ENCODE results near the gene TMEM231. TPM values are rescaled to one million over a fixed set of nuclear protein-coding genes. Genes with fewer than 3 reads are reported as not detected.

The TMEM231 gene
- total and polyA plus RNA-seq, 2 donors from 2014 or later = 8.6 to 13.7 TPM

GRCh38 chr16:75506574-75506973 lies 49.5 kb downstream of the TMEM231 start:
- intact Hi-C loops (cut with DNase I) = no loop called here
- Histone ChIP-seq H3K27ac (ENCODE audit: low read depth in 2 of 2, low read length in 2 of 2) (no peak overlapping the region), H3K36me3 (ENCODE audit: control insufficient read depth in 2 of 3, insufficient read depth in 3 of 3, low read length in 3 of 3) (no peaks in the 10 kb centered on the region), H3K4me1 (ENCODE audit: control insufficient read depth in 2 of 3, insufficient read depth in 2 of 3, low read depth in 1 of 3, low read length in 3 of 3) (no peaks in the 10 kb centered on the region), H3K9ac (ENCODE audit: low read length in 3 of 3) (no peak overlapping the region), H3K4me3 (ENCODE audit: low read length in 3 of 3) (no peak overlapping the region), H3K9me3 (ENCODE audit: control insufficient read depth in 2 of 3, insufficient read depth in 1 of 3, low read length in 3 of 3) (no peaks in the 10 kb centered on the region), H3K27me3 (ENCODE audit: control insufficient read depth, insufficient read depth, low read length) (no peaks in the 10 kb centered on the region)
- no peak for TF ChIP-seq CTCF (IDR thresholded peaks at IDR 0.05; ENCODE audit: borderline replicate concordance, extremely low read depth, insufficient read depth)
- no peak for FAIRE-seq
- peak in 4 of 5 donors; percentile 14 to 60 (median 29) for DNase-seq

DNA sequence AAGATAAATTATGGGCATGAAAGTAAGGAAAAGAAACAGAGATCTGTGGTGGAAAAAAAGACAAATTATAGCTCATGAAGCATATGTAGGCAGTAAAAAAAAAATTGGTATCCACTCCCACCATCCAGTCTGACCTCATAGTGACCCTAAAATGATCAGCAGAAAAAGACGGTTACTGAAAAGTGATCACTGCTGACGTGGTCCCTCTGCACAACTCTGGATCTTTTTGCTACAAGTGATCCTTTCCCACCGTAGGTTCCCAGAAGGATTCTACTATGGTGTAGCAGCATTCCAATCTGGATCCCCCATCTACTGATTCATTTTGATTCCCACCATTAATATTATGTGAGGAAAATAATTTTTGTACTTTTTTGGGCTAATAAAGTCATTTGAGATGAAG lies 49.9 kb downstream of the TMEM231 start:
- FAIRE-seq (no peak), DNase-seq (no peak)
- intact Hi-C loops (cut with DNase I) = no loop called here
- H3K27me3 ChIP-seq (ENCODE audit: control insufficient read depth, insufficient read depth, low read length) = no peaks in the 10 kb centered on the region
- H3K27ac ChIP-seq (ENCODE audit: low read depth in 2 of 2, low read length in 2 of 2) = no peak overlapping the region
- no peaks in the 10 kb centered on the region for H3K36me3 ChIP-seq (ENCODE audit: control insufficient read depth in 2 of 3, insufficient read depth in 3 of 3, low read length in 3 of 3)
- no peaks in the 10 kb centered on the region for H3K4me1 ChIP-seq (ENCODE audit: control insufficient read depth in 2 of 3, insufficient read depth in 2 of 3, low read depth in 1 of 3, low read length in 3 of 3)
- no peak overlapping the region for H3K4me3 ChIP-seq (ENCODE audit: low read length in 3 of 3)
- H3K9ac ChIP-seq (ENCODE audit: low read length in 3 of 3) = no peak overlapping the region
- no peak for TF ChIP-seq CTCF (IDR thresholded peaks at IDR 0.05; ENCODE audit: borderline replicate concordance, extremely low read depth, insufficient read depth)
- H3K9me3 ChIP-seq (ENCODE audit: control insufficient read depth in 2 of 3, insufficient read depth in 1 of 3, low read length in 3 of 3) = no peaks in the 10 kb centered on the region

- DNase-seq (peak in 1 of 5 donors; percentile 22), FAIRE-seq (no peak)
- Histone ChIP-seq H3K4me3 (ENCODE audit: low read length in 3 of 3) (no peak overlapping the region), H3K9ac (ENCODE audit: low read length in 3 of 3) (no peak overlapping the region), H3K9me3 (ENCODE audit: control insufficient read depth in 2 of 3, insufficient read depth in 1 of 3, low read length in 3 of 3) (no peaks in the 10 kb centered on the region), H3K36me3 (ENCODE audit: control insufficient read depth in 2 of 3, insufficient read depth in 3 of 3, low read length in 3 of 3) (no peaks in the 10 kb centered on the region), H3K27ac (ENCODE audit: low read depth in 2 of 2, low read length in 2 of 2) (no peak overlapping the region), H3K4me1 (ENCODE audit: control insufficient read depth in 2 of 3, insufficient read depth in 2 of 3, low read depth in 1 of 3, low read length in 3 of 3) (no peaks in the 10 kb centered on the region), H3K27me3 (ENCODE audit: control insufficient read depth, insufficient read depth, low read length) (no peaks in the 10 kb centered on the region)
- no peak for TF ChIP-seq CTCF (IDR thresholded peaks at IDR 0.05; ENCODE audit: borderline replicate concordance, extremely low read depth, insufficient read depth)
- intact Hi-C loops (cut with DNase I) = no loop called here
These were observed 52.3 kb downstream of the TMEM231 start for GRCh38 chr16:75503801-75504200.

Data from kidney (tissue), 14 donors.